ENCODE results near the gene CSRP2. TPM values are rescaled to one million over a fixed set of nuclear protein-coding genes. Genes with fewer than 3 reads are reported as not detected.

CSRP2 gene
- total RNA-seq, 1 experiment from 2014 or later = 46.6 TPM

DNA sequence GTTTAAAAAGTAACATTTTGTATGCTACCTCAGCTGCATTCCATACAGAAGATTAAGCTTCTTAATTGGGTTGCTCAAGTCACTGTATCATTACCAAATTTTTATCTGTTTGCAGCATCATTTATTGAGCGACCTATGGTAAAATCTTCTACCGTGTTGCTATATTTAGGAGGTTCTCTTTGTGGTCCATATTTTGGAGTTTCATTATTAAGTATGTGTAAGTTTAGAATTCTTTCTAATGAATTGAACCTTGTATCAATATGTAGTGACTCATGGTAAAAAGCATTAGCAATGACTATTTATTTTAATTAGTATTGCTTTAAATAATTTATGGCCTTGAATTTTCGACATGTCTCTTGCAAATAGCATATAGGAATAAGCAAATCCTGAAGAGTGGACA is 42.2 kb downstream of the CSRP2 start:
- POLR2A ChIA-PET (ENCODE audit: low non-redundant PET) = no interaction called here
- TF ChIP-seq, protein P1, sequence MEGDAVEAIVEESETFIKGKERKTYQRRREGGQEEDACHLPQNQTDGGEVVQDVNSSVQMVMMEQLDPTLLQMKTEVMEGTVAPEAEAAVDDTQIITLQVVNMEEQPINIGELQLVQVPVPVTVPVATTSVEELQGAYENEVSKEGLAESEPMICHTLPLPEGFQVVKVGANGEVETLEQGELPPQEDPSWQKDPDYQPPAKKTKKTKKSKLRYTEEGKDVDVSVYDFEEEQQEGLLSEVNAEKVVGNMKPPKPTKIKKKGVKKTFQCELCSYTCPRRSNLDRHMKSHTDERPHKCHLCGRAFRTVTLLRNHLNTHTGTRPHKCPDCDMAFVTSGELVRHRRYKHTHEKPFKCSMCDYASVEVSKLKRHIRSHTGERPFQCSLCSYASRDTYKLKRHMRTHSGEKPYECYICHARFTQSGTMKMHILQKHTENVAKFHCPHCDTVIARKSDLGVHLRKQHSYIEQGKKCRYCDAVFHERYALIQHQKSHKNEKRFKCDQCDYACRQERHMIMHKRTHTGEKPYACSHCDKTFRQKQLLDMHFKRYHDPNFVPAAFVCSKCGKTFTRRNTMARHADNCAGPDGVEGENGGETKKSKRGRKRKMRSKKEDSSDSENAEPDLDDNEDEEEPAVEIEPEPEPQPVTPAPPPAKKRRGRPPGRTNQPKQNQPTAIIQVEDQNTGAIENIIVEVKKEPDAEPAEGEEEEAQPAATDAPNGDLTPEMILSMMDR (conservative IDR thresholded peaks at IDR 0.05; ENCODE audit: low read depth, low read length) = no peak
- no peak for TF ChIP-seq EZH2 (IDR thresholded peaks at IDR 0.05; ENCODE audit: borderline replicate concordance, low read depth, low read length, poor library complexity, severe bottlenecking)
- Histone ChIP-seq H3K36me3 (ENCODE audit: insufficient read depth, low read length, poor library complexity, severe bottlenecking) (peaks cover 19% of the 10 kb centered on the region), H3K9me3 (ENCODE audit: low read depth, low read length, poor library complexity, severe bottlenecking) (peaks cover 5% of the 10 kb centered on the region), H3K27ac (ENCODE audit: low read depth, low read length, poor library complexity, severe bottlenecking) (no peak overlapping the region), H3K4me1 (ENCODE audit: insufficient read depth, low read length, poor library complexity, severe bottlenecking) (no peaks in the 10 kb centered on the region), H3K4me3 (ENCODE audit: low read depth, low read length, poor library complexity, severe bottlenecking) (no peak overlapping the region), H3K27me3 (replicated peaks; ENCODE audit: insufficient read depth, low read depth, low read length, poor library complexity) (no peaks in the 10 kb centered on the region)
- CTCF ChIA-PET = no interaction called here
- DNase-seq (ENCODE audit: low spot score) = no peak
- BruUV-seq (replicated peaks) = no TSS peak
- intact Hi-C loops (cut with micrococcal nuclease; ENCODE audit: unreplicated experiment) = no loop called here

DNA sequence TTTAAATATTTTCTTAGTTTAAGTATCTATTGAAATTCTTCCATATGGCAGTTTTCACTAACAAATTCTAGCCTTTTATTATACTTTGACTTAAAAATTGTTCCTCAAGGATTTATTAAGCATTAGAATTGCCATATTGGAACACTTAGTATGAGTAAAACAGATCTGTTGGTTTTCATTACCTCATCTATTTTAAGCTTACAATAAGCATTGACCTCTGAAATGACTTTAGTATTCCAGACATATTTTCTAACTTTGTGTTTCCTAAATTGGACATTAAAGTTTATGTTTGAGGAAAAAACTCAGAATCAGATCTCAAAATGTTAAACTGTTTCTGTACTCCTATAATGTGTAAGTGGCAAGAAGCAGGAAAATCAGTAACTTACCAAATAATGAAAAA is 48.4 kb downstream of the CSRP2 start:
- peaks cover 16% of the 10 kb centered on the region for H3K36me3 ChIP-seq (ENCODE audit: insufficient read depth, low read length, poor library complexity, severe bottlenecking)
- no peak for TF ChIP-seq EZH2 (IDR thresholded peaks at IDR 0.05; ENCODE audit: borderline replicate concordance, low read depth, low read length, poor library complexity, severe bottlenecking)
- TF ChIP-seq, protein P1 (conservative IDR thresholded peaks at IDR 0.05; ENCODE audit: low read depth, low read length) = no peak
- POLR2A ChIA-PET (ENCODE audit: low non-redundant PET) = no interaction called here
- no TSS peak for BruUV-seq (replicated peaks)
- no peak overlapping the region for H3K4me3 ChIP-seq (ENCODE audit: low read depth, low read length, poor library complexity, severe bottlenecking)
- intact Hi-C loops (cut with micrococcal nuclease; ENCODE audit: unreplicated experiment) = no loop called here
- DNase-seq (ENCODE audit: low spot score) = no peak
- H3K27ac ChIP-seq (ENCODE audit: low read depth, low read length, poor library complexity, severe bottlenecking) = no peak overlapping the region
- H3K27me3 ChIP-seq (replicated peaks; ENCODE audit: insufficient read depth, low read depth, low read length, poor library complexity) = no peaks in the 10 kb centered on the region
- CTCF ChIA-PET = no interaction called here
- H3K4me1 ChIP-seq (ENCODE audit: insufficient read depth, low read length, poor library complexity, severe bottlenecking) = no peaks in the 10 kb centered on the region
- peaks cover 5% of the 10 kb centered on the region for H3K9me3 ChIP-seq (ENCODE audit: low read depth, low read length, poor library complexity, severe bottlenecking)

DNA sequence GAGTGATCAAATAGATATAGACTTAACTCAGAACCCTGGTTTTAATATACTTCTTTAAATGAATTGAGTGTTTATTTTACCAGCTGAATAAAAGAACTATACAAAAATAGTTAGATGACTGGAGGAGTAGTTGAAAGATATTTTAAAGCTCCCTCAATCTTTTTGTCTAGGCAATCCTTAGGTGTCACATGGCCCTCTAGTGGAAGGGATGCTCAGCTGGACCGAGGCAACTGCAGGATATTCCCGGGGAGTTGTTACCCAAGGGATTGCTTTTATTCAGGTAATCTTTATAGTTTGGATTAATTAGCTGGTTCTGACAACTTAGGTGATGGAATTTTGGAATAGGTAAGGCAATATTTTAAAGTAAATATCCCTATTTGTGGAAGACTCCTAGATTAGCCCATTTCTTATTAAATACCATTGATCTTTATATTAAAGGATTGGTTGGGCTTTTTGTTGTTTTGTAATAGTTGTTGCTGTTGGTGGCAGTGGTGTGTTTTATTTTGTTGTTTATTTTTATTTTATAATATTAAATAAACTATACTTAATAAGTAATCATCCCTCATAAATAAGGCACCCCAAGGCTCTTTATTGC is 57.8 kb downstream of the CSRP2 start:
- BruUV-seq (replicated peaks) = no TSS peak
- TF ChIP-seq, protein P1 (conservative IDR thresholded peaks at IDR 0.05; ENCODE audit: low read depth, low read length) = peak; percentile 73
- no peak for TF ChIP-seq EZH2 (IDR thresholded peaks at IDR 0.05; ENCODE audit: borderline replicate concordance, low read depth, low read length, poor library complexity, severe bottlenecking)
- Histone ChIP-seq H3K4me1 (ENCODE audit: insufficient read depth, low read length, poor library complexity, severe bottlenecking) (no peaks in the 10 kb centered on the region), H3K27me3 (replicated peaks; ENCODE audit: insufficient read depth, low read depth, low read length, poor library complexity) (no peaks in the 10 kb centered on the region), H3K36me3 (ENCODE audit: insufficient read depth, low read length, poor library complexity, severe bottlenecking) (peaks cover 6% of the 10 kb centered on the region), H3K4me3 (ENCODE audit: low read depth, low read length, poor library complexity, severe bottlenecking) (no peak overlapping the region), H3K9me3 (ENCODE audit: low read depth, low read length, poor library complexity, severe bottlenecking) (no peaks in the 10 kb centered on the region), H3K27ac (ENCODE audit: low read depth, low read length, poor library complexity, severe bottlenecking) (no peak overlapping the region)
- peak; percentile 61 for DNase-seq (ENCODE audit: low spot score)
- intact Hi-C loops (cut with micrococcal nuclease; ENCODE audit: unreplicated experiment) = loop anchor here (2.0 to 10.0 kb wide), 2 partner anchors 56 to 194 kb away; no protein-coding TSS in a partner anchor
- ChIA-PET CTCF (interaction anchor here (0.6 to 1.6 kb wide), 6 partner anchors 14 to 199 kb away, joined by 3 to 8 read pairs (median 4); no protein-coding TSS in a partner anchor), POLR2A (ENCODE audit: low non-redundant PET) (no interaction called here)

All from A673 (cell line).